Measurements from ENCODE around the gene WDR35. TPM values are rescaled to one million over a fixed set of nuclear protein-coding genes. Genes with fewer than 3 reads are reported as not detected.

The WDR35 gene
- total RNA-seq, 1 experiment from 2014 or later = 15.5 TPM

DNA sequence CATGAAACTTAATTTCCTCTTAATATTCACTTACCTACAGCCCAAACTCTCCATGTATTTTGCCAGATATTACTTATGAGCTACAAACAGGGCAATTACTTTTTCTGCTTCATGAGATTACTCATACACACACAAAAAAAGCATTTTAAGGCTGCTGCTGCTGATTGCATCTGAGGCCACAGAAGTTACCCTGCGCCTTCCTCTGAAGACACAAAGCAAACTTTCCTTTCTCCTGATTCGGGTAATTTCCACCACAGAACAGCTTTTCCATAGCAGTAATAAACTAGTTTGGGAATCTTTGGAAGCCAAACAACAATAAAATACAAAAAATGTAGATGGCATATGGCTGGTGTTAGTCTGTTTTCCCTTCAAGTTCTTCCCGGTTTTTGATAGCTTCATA lies 94.4 kb downstream of the WDR35 start:
- Mint-ChIP-seq H3K9me3 (no peaks in the 10 kb centered on the region), H3K27ac (no peak overlapping the region), H3K4me1 (peaks cover 9% of the 10 kb centered on the region), H3K36me3 (no peaks in the 10 kb centered on the region), H3K4me3 (no peak overlapping the region), H3K27me3 (ENCODE audit: low read depth) (no peaks in the 10 kb centered on the region)
- CTCF ChIA-PET = interaction anchor here (0.7 kb wide), 1 partner anchor 22 kb away, joined by 3 read pairs; no protein-coding TSS in a partner anchor
- ATAC-seq (no peak), DNase-seq (ENCODE audit: low spot score) (no peak)
- TF ChIP-seq TP53 (CRISPR knock-in tag; IDR thresholded peaks at IDR 0.05) (no peak), FOXJ3 (CRISPR knock-in tag; IDR thresholded peaks at IDR 0.05; ENCODE audit: borderline replicate concordance) (no peak), RELA (CRISPR knock-in tag; IDR thresholded peaks at IDR 0.05; ENCODE audit: borderline replicate concordance) (no peak), SMAD3 (CRISPR knock-in tag; IDR thresholded peaks at IDR 0.05; ENCODE audit: borderline replicate concordance) (no peak), ZNF219 (CRISPR knock-in tag; IDR thresholded peaks at IDR 0.05; ENCODE audit: borderline replicate concordance) (no peak), HMGA2 (CRISPR knock-in tag; IDR thresholded peaks at IDR 0.05) (no peak), ZBTB21 (CRISPR knock-in tag; IDR thresholded peaks at IDR 0.05; ENCODE audit: borderline replicate concordance) (no peak), IRF2 (CRISPR knock-in tag; IDR thresholded peaks at IDR 0.05; ENCODE audit: borderline replicate concordance, low read depth) (no peak), NR1H2 (CRISPR knock-in tag; IDR thresholded peaks at IDR 0.05) (no peak)
- TF ChIP-seq, protein P1, sequence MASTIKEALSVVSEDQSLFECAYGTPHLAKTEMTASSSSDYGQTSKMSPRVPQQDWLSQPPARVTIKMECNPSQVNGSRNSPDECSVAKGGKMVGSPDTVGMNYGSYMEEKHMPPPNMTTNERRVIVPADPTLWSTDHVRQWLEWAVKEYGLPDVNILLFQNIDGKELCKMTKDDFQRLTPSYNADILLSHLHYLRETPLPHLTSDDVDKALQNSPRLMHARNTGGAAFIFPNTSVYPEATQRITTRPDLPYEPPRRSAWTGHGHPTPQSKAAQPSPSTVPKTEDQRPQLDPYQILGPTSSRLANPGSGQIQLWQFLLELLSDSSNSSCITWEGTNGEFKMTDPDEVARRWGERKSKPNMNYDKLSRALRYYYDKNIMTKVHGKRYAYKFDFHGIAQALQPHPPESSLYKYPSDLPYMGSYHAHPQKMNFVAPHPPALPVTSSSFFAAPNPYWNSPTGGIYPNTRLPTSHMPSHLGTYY (CRISPR knock-in tag; IDR thresholded peaks at IDR 0.05) = no peak
- TF ChIP-seq, protein P2, sequence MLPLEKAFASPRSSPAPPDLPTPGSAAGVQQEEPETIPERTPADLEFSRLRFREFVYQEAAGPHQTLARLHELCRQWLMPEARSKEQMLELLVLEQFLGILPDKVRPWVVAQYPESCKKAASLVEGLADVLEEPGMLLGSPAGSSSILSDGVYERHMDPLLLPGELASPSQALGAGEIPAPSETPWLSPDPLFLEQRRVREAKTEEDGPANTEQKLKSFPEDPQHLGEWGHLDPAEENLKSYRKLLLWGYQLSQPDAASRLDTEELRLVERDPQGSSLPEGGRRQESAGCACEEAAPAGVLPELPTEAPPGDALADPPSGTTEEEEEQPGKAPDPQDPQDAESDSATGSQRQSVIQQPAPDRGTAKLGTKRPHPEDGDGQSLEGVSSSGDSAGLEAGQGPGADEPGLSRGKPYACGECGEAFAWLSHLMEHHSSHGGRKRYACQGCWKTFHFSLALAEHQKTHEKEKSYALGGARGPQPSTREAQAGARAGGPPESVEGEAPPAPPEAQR (CRISPR knock-in tag; IDR thresholded peaks at IDR 0.05) = no peak
- TF ChIP-seq, protein P3, sequence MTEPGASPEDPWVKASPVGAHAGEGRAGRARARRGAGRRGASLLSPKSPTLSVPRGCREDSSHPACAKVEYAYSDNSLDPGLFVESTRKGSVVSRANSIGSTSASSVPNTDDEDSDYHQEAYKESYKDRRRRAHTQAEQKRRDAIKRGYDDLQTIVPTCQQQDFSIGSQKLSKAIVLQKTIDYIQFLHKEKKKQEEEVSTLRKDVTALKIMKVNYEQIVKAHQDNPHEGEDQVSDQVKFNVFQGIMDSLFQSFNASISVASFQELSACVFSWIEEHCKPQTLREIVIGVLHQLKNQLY (CRISPR knock-in tag; IDR thresholded peaks at IDR 0.05) = no peak
- TF ChIP-seq, protein P4, sequence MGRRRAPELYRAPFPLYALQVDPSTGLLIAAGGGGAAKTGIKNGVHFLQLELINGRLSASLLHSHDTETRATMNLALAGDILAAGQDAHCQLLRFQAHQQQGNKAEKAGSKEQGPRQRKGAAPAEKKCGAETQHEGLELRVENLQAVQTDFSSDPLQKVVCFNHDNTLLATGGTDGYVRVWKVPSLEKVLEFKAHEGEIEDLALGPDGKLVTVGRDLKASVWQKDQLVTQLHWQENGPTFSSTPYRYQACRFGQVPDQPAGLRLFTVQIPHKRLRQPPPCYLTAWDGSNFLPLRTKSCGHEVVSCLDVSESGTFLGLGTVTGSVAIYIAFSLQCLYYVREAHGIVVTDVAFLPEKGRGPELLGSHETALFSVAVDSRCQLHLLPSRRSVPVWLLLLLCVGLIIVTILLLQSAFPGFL (CRISPR knock-in tag; IDR thresholded peaks at IDR 0.05; ENCODE audit: borderline replicate concordance) = no peak
- TF ChIP-seq, protein P5, sequence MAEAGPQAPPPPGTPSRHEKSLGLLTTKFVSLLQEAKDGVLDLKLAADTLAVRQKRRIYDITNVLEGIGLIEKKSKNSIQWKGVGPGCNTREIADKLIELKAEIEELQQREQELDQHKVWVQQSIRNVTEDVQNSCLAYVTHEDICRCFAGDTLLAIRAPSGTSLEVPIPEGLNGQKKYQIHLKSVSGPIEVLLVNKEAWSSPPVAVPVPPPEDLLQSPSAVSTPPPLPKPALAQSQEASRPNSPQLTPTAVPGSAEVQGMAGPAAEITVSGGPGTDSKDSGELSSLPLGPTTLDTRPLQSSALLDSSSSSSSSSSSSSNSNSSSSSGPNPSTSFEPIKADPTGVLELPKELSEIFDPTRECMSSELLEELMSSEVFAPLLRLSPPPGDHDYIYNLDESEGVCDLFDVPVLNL (CRISPR knock-in tag; IDR thresholded peaks at IDR 0.05; ENCODE audit: borderline replicate concordance, low read depth) = no peak
- TF ChIP-seq, protein P6, sequence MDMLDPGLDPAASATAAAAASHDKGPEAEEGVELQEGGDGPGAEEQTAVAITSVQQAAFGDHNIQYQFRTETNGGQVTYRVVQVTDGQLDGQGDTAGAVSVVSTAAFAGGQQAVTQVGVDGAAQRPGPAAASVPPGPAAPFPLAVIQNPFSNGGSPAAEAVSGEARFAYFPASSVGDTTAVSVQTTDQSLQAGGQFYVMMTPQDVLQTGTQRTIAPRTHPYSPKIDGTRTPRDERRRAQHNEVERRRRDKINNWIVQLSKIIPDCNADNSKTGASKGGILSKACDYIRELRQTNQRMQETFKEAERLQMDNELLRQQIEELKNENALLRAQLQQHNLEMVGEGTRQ (CRISPR knock-in tag; IDR thresholded peaks at IDR 0.05) = no peak
- TF ChIP-seq, protein P7, sequence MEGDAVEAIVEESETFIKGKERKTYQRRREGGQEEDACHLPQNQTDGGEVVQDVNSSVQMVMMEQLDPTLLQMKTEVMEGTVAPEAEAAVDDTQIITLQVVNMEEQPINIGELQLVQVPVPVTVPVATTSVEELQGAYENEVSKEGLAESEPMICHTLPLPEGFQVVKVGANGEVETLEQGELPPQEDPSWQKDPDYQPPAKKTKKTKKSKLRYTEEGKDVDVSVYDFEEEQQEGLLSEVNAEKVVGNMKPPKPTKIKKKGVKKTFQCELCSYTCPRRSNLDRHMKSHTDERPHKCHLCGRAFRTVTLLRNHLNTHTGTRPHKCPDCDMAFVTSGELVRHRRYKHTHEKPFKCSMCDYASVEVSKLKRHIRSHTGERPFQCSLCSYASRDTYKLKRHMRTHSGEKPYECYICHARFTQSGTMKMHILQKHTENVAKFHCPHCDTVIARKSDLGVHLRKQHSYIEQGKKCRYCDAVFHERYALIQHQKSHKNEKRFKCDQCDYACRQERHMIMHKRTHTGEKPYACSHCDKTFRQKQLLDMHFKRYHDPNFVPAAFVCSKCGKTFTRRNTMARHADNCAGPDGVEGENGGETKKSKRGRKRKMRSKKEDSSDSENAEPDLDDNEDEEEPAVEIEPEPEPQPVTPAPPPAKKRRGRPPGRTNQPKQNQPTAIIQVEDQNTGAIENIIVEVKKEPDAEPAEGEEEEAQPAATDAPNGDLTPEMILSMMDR (IDR thresholded peaks at IDR 0.05) = no peak
- POLR2A ChIA-PET = interaction anchor here (0.7 kb wide), 1 partner anchor 85 kb away, joined by 4 read pairs; no protein-coding TSS in a partner anchor
